CD14-positive monocyte (primary cell): Measurements from ENCODE around the gene FANCC. TPM values are rescaled to one million over a fixed set of nuclear protein-coding genes. Genes with fewer than 3 reads are reported as not detected.
A peak's percentile ranks its signal among the peaks of the same experiment; 100 is the strongest.

ENCODE experiments used
- DNase-seq, 3 donors: peaks; one replicate each; pipeline ENCODE4 v3.0.0-alpha.2; 2011 to 2022
- H2AFZ ChIP-seq: 2 replicates; pipeline ENCODE4 v1.6.0; 2012; ENCODE audit warnings: mild to moderate bottlenecking, low read depth, low read length, inconsistent platforms; ENCODE audit not compliant: insufficient read depth, poor library complexity, severe bottlenecking
- H3K27ac ChIP-seq, 2 donors: 1 replicate in 1 of 2; 2 replicates in 1 of 2; pipeline ENCODE4 v1.5.1; 2012 to 2013; ENCODE audit warnings: low read length in 2 of 2, control low read depth in 1 of 2, inconsistent platforms in 1 of 2, low read depth in 1 of 2, mild to moderate bottlenecking in 1 of 2
- H3K27me3 ChIP-seq, 2 donors: one replicate each; pipeline versions ENCODE4 v1.6.0 to v1.6.1; 2011 to 2013; ENCODE audit warnings: low read length in 2 of 2; ENCODE audit not compliant: control insufficient read depth in 2 of 2, insufficient read depth in 2 of 2
- H3K36me3 ChIP-seq, 2 donors: replicated peaks in 1 of 2; 1 replicate in 1 of 2; 2 replicates in 1 of 2; pipeline versions ENCODE4 v1.5.1 to v1.6.1; 2012 to 2013; ENCODE audit warnings: low read length in 2 of 2, control low read depth in 1 of 2, inconsistent platforms in 1 of 2, mild to moderate bottlenecking in 1 of 2; ENCODE audit not compliant: insufficient read depth in 2 of 2, control insufficient read depth in 1 of 2
- H3K4me1 ChIP-seq, 2 donors: 1 replicate in 1 of 2; 2 replicates in 1 of 2; pipeline versions ENCODE4 v1.5.1 to v1.6.1; 2012 to 2013; ENCODE audit warnings: low read length in 2 of 2, control low read depth in 1 of 2, inconsistent platforms in 1 of 2, mild to moderate bottlenecking in 1 of 2, moderate library complexity in 1 of 2; ENCODE audit not compliant: insufficient read depth in 2 of 2, control insufficient read depth in 1 of 2
- H3K4me2 ChIP-seq: replicated peaks from 2 replicates; pipeline ENCODE3; 2012; ENCODE audit warnings: low read length, moderate library complexity, mild to moderate bottlenecking; ENCODE audit not compliant: poor library complexity, severe bottlenecking; ENCODE audit errors: extremely low read depth
- H3K4me3 ChIP-seq, 3 experiments: fragments of 200-600 bp in 1 of 3; sonication (generic) in 1 of 3; replicated peaks in 1 of 3; 1 replicate in 2 of 3; 2 replicates in 1 of 3; pipeline ENCODE4 v1.5.1; 2011 to 2013; ENCODE audit warnings: low read length in 3 of 3, mild to moderate bottlenecking in 3 of 3, control low read depth in 2 of 3, low read depth in 2 of 3, inconsistent platforms in 1 of 3, moderate library complexity in 1 of 3
- H3K79me2 ChIP-seq: 2 replicates; pipeline ENCODE4 v1.6.0; 2012; ENCODE audit warnings: mild to moderate bottlenecking, control low read depth, inconsistent platforms, low read length, moderate library complexity; ENCODE audit not compliant: insufficient read depth
- H3K9ac ChIP-seq: 2 replicates; pipeline ENCODE4 v1.6.0; 2017; ENCODE audit warnings: low read length, mild to moderate bottlenecking; ENCODE audit not compliant: insufficient read depth, poor library complexity, severe bottlenecking
- H3K9me3 ChIP-seq, 2 donors: replicated peaks in 1 of 2; 1 replicate in 1 of 2; 2 replicates in 1 of 2; pipeline versions ENCODE4 v1.5.1 to v1.6.1; 2012 to 2013; ENCODE audit warnings: low read length in 2 of 2, control low read depth in 1 of 2; ENCODE audit not compliant: control insufficient read depth in 1 of 2, insufficient read depth in 1 of 2
- H4K20me1 ChIP-seq: 2 replicates; pipeline ENCODE4 v1.6.0; 2012; ENCODE audit warnings: mild to moderate bottlenecking, low read length, control low read depth, moderate library complexity; ENCODE audit not compliant: insufficient read depth
- H3K27ac Mint-ChIP-seq, 7 donors: one replicate each; pipeline ENCODE4 v1.8.0; 2020; ENCODE audit warnings: mild to moderate bottlenecking in 7 of 7, mixed read lengths in 7 of 7, moderate library complexity in 6 of 7, inconsistent platforms in 2 of 7
- H3K27me3 Mint-ChIP-seq, 3 donors: one replicate each; pipeline ENCODE4 v1.8.0; 2021 to 2022; ENCODE audit warnings: low read depth in 3 of 3, mild to moderate bottlenecking in 3 of 3, mixed read lengths in 3 of 3, moderate library complexity in 3 of 3, inconsistent platforms in 1 of 3
- H3K36me3 Mint-ChIP-seq, 2 donors: one replicate each; pipeline ENCODE4 v1.8.0; 2020; ENCODE audit warnings: mixed read lengths in 2 of 2, inconsistent platforms in 1 of 2, mild to moderate bottlenecking in 1 of 2
- H3K4me1 Mint-ChIP-seq: one replicate; pipeline ENCODE4 v1.8.0; 2020; ENCODE audit warnings: mild to moderate bottlenecking, mixed read lengths
- H3K4me3 Mint-ChIP-seq, 2 donors: one replicate each; pipeline ENCODE4 v1.8.0; 2020; ENCODE audit warnings: mild to moderate bottlenecking in 2 of 2, mixed read lengths in 2 of 2, moderate library complexity in 1 of 2
- H3K9me3 Mint-ChIP-seq, 7 donors: one replicate each; pipeline ENCODE4 v1.8.0; 2020 to 2022; ENCODE audit warnings: mixed read lengths in 7 of 7, mild to moderate bottlenecking in 6 of 7, moderate library complexity in 6 of 7, inconsistent platforms in 2 of 7
- WGBS: methylation state at CpG from one replicate; pipeline ENCODE4 v1.1.5; 2013; ENCODE audit warnings: missing lambda C conversion rate; ENCODE audit not compliant: insufficient coverage; 5-methylcytosine and 5-hydroxymethylcytosine counted together
- intact Hi-C, 2 donors: fragments of 100-400 bp; cut with micrococcal nuclease; formaldehyde crosslinking; loops; one replicate each; pipeline versions ENCODE4 v1.15.0 to v1.15.1; 2023
- polyA plus RNA-seq, 3 donors: library from polyadenylated mRNA; depleted of rRNA in 1 of 3; unstranded in 2 of 3; stranded (reverse) in 1 of 3; fragments of 300-500 nt in 2 of 3; fragments of >200 nt in 1 of 3; fragmentation: Illumina TruSeq in 2 of 3; gene quantifications; 1 replicate in 2 of 3; 2 replicates in 1 of 3; pipeline ENCODE4 v1.2.3, GENCODE V29; 2012 to 2021
- TF ChIP-seq, protein P1 (sequence below): fragments of 200-600 bp; IDR thresholded peaks from one replicate; pipeline ENCODE4 v1.8.0; 2022; ENCODE audit warnings: antibody characterized with exemption, mild to moderate bottlenecking

The FANCC gene
- polyA plus RNA-seq, 3 donors: 1.2 to 2.2 (median 1.5) TPM

DNA sequence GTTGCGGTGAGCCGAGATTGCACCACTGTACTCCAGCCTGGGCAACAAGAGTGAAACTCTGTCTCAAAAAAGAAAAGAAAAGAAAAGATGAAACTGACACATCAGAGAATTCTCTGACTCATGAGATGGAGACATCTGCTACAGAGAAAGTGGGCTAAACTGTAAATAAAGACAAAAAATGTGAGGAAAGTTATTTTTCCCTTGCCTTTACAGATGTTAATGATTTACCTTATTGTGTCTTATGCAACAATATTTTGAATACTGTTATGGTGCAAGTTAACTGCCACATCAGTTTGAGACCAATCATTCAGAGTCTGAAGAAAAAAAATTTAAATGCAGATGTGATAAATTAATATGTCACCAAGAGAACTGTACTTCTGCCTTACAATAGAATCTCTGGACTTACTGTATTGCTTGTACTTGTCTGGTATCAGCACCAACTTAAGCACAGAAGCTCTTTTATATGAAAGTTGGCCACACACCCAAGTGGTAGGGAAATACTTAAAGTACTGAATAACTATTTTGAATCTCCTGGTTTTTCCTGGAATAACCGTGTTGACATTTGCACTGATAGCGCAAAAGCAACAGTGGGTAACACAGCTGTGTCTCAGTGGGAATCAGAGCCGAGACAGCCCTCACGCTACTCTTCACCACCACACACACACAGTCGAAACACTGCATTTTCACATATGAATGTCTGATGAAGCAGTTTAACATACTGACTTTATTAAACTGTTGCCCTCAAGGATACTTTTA is 169.9 kb downstream of the FANCC start:
- H3K4me2 ChIP-seq: no peak overlapping the region
- no peak overlapping the region for H3K9ac ChIP-seq
- WGBS: 100% methylated on average over 5 of the region's 7 CpGs

DNA sequence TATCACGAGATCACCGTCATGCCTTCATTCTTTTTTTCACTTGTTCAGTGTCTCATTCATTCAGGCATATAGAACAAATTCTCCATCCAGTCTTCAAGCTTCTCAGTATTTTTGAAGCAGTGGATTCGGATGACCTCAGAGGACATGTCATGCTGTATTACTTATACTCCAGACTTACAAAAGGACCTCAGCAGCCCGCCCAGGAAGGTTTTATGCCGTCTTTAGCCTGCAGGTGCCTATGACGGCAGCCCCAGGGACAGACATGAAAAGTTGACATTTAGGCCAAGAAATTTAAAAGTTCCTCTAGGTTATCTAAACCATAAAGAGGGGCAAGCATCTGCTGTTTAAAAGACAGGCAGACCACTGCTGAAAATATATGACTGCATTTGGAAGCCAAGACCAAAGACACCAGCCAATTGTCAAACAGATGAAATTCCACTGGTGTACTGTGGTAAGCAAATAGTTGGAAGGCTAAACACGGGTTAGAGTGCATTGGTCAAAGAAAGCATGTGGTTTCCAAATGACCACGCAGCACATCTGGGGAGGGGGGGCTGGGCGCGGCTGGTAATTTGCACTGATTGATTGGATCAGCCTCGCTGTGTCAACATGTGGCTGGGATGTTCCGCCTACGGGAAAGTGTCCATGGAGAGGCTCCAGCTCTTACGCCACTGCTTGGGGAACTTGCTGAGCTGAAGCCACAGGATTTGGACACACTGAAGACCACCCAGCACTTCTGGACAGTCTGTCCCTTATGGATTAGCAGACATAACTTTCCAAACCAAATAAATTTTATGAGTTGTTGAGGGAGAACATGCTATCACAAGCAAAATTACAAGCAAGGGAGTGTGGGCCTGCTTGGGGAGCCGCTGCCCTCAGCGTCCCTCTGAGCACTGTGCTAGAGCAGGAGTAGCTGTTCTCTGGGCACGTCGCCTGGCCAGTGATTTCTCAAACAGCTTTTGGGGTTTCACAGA is 173.6 kb downstream of the FANCC start:
- Mint-ChIP-seq H3K27ac (peak overlapping the region in 1 of 7 donors; percentile 7), H3K9me3 (no peaks in the 10 kb centered on the region), H3K4me3 (no peak overlapping the region), H3K27me3 (peaks cover 0 to 2% (median 0%) of the 10 kb centered on the region in 3 donors), H3K4me1 (no peaks in the 10 kb centered on the region), H3K36me3 (peaks cover 3 to 9% of the 10 kb centered on the region in 2 donors)
- Histone ChIP-seq H3K4me1 (no peaks in the 10 kb centered on the region), H3K4me3 (no peak overlapping the region), H3K36me3 (no peaks in the 10 kb centered on the region), H3K4me2 (no peak overlapping the region), H3K9ac (no peak overlapping the region), H3K79me2 (no peaks in the 10 kb centered on the region), H4K20me1 (no peaks in the 10 kb centered on the region), H3K9me3 (no peaks in the 10 kb centered on the region), H2AFZ (no peak overlapping the region), H3K27me3 (no peaks in the 10 kb centered on the region), H3K27ac (no peak overlapping the region)
- 97% methylated on average over 16 of the region's 18 CpGs for WGBS
- intact Hi-C loops: no loop called here
- TF ChIP-seq, protein P1, sequence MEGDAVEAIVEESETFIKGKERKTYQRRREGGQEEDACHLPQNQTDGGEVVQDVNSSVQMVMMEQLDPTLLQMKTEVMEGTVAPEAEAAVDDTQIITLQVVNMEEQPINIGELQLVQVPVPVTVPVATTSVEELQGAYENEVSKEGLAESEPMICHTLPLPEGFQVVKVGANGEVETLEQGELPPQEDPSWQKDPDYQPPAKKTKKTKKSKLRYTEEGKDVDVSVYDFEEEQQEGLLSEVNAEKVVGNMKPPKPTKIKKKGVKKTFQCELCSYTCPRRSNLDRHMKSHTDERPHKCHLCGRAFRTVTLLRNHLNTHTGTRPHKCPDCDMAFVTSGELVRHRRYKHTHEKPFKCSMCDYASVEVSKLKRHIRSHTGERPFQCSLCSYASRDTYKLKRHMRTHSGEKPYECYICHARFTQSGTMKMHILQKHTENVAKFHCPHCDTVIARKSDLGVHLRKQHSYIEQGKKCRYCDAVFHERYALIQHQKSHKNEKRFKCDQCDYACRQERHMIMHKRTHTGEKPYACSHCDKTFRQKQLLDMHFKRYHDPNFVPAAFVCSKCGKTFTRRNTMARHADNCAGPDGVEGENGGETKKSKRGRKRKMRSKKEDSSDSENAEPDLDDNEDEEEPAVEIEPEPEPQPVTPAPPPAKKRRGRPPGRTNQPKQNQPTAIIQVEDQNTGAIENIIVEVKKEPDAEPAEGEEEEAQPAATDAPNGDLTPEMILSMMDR: no peak
- no peak for DNase-seq

More for the DNA sequence above, 169.9 kb downstream of the FANCC start:
- no peak overlapping the region for H3K27ac Mint-ChIP-seq
- H3K36me3 ChIP-seq: no peaks in the 10 kb centered on the region
- intact Hi-C loops: no loop called here
- DNase-seq: no peak
- no peaks in the 10 kb centered on the region for H4K20me1 ChIP-seq
- TF ChIP-seq, protein P1: no peak
- H3K4me3 ChIP-seq: no peak overlapping the region
- no peaks in the 10 kb centered on the region for H3K4me1 Mint-ChIP-seq
- H3K4me3 Mint-ChIP-seq: no peak overlapping the region
- no peaks in the 10 kb centered on the region for H3K4me1 ChIP-seq
- H3K79me2 ChIP-seq: no peaks in the 10 kb centered on the region
- H3K9me3 Mint-ChIP-seq: no peaks in the 10 kb centered on the region
- peaks cover 0 to 2% (median 0%) of the 10 kb centered on the region in 3 donors for H3K27me3 Mint-ChIP-seq
- no peaks in the 10 kb centered on the region for H3K9me3 ChIP-seq
- no peak overlapping the region for H2AFZ ChIP-seq
- no peaks in the 10 kb centered on the region for H3K27me3 ChIP-seq
- peaks cover 3 to 6% of the 10 kb centered on the region in 2 donors for H3K36me3 Mint-ChIP-seq
- H3K27ac ChIP-seq: no peak overlapping the region
